HFFc6 (cell line): ENCODE results near the gene IFIT1. TPM values are rescaled to one million over a fixed set of nuclear protein-coding genes. Genes with fewer than 3 reads are reported as not detected.
"Not testable (repeated sequence)": the region's sequence is repeated elsewhere in the genome, so short reads cannot be mapped to it uniquely, and the experiment has no call there.

Experiments
- DNase-seq: peaks from one replicate; pipeline ENCODE4 v3.0.0-alpha.2; 2018
- H3K27ac Mint-ChIP-seq: 2 replicates; pipeline ENCODE4 v1.8.0; 2020; ENCODE audit warnings: mild to moderate bottlenecking, mixed read lengths
- H3K27me3 Mint-ChIP-seq: 2 replicates; pipeline ENCODE4 v1.8.0; 2021; ENCODE audit warnings: mild to moderate bottlenecking, moderate library complexity, mixed read lengths; ENCODE audit not compliant: insufficient read depth
- H3K36me3 Mint-ChIP-seq: 2 replicates; pipeline ENCODE4 v1.8.0; 2021; ENCODE audit warnings: low read depth, mixed read lengths
- H3K4me1 Mint-ChIP-seq: 2 replicates; pipeline ENCODE4 v1.8.0; 2020; ENCODE audit warnings: low read depth, mixed read lengths
- H3K4me3 Mint-ChIP-seq: 2 replicates; pipeline ENCODE4 v1.8.0; 2020; ENCODE audit warnings: mild to moderate bottlenecking, moderate library complexity, mixed read lengths
- H3K9me3 Mint-ChIP-seq: 2 replicates; pipeline ENCODE4 v1.8.0; 2020; ENCODE audit warnings: mild to moderate bottlenecking, mixed read lengths
- total RNA-seq, 6 experiments: library from RNA; stranded (reverse); fragmentation: NEBNext Ultra II Directional; extraction: Animal tissue kit (Norgen Biotek cat#: 25700); gene quantifications; 2 replicates in 1 of 6; 3 replicates in 5 of 6; pipeline ENCODE4 v1.2.3, GENCODE V29; 2021
- TF ChIP-seq, protein P1 (sequence below): fragments of 200-600 bp; sonication (generic); IDR thresholded peaks from 2 replicates; pipeline ENCODE4 v1.5.0; 2021; ENCODE audit warnings: antibody characterized with exemption, mild to moderate bottlenecking

The IFIT1 gene
- total RNA-seq, 6 experiments from 2014 or later = 35.7 to 52.5 (median 49.1) TPM

DNA sequence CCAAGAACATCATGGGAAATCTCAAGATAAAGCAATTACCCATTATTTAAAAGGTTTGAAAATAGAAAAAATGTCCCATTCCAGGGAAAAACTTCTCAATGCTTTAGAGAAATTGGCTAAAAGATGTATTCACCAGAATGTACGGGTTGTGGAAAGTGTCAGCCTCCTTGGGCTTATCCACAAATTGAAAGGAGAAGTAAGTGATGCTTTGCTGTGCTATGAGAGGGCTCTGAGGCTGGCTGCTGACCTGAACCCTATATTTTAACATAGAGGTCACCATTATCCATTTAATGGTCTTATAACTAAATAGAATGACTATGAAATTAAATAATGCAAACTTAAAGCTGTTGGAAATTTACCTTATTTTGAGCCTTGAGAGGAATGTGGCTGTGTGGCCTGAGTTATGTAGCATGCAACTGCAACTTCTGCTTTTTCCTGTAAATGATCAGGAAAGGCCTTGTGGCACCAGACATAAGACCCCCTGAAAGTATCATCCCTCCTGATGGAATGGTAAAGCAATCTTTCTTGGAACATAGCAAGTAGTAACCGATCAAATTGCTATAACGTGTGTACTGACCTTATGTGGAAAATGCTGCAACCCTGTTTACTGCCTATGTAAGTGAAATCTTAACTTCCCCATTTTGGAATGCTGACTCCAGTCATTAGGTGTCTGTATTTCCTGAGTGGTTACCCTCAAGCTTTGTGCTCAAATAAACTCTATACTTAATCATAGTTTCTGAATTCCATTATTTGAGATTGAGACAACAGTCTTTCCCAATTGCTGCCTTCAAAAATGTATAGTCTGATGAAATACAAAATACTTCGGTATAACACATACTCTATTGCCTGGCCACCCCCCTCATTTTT lies 7.7 kb upstream of the IFIT1 start:
- no peak for DNase-seq
- no peaks in the 10 kb centered on the region for H3K36me3 Mint-ChIP-seq
- TF ChIP-seq, protein P1, sequence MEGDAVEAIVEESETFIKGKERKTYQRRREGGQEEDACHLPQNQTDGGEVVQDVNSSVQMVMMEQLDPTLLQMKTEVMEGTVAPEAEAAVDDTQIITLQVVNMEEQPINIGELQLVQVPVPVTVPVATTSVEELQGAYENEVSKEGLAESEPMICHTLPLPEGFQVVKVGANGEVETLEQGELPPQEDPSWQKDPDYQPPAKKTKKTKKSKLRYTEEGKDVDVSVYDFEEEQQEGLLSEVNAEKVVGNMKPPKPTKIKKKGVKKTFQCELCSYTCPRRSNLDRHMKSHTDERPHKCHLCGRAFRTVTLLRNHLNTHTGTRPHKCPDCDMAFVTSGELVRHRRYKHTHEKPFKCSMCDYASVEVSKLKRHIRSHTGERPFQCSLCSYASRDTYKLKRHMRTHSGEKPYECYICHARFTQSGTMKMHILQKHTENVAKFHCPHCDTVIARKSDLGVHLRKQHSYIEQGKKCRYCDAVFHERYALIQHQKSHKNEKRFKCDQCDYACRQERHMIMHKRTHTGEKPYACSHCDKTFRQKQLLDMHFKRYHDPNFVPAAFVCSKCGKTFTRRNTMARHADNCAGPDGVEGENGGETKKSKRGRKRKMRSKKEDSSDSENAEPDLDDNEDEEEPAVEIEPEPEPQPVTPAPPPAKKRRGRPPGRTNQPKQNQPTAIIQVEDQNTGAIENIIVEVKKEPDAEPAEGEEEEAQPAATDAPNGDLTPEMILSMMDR = no peak
- H3K4me1 Mint-ChIP-seq = peaks cover 22% of the 10 kb centered on the region
- no peak overlapping the region for H3K4me3 Mint-ChIP-seq
- H3K9me3 Mint-ChIP-seq = no peaks in the 10 kb centered on the region
- H3K27ac Mint-ChIP-seq = no peak overlapping the region
- 0 out of 2 replicates have a peak, but pooled peaks cover 2% of the 10 kb centered on the region for H3K27me3 Mint-ChIP-seq

DNA sequence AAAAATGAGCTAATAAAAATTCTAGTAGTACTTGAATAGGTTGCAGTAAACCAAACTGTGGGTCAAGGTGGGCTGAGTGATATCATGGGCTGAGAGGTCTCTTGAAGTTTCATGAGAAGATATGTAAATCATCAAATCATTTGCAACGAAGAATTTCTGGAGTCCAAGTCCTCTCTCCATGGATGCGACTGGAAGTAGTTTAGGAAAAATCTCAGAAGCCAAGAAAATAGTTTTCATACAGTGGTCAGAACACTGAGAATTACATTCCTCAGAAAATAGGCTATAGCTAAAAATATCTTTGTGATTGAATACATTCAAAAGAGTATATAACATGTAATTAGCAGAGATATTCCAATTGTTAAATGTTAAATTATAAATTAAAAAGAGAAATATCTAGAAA lies 3.6 kb upstream of the IFIT1 start:
- no peaks in the 10 kb centered on the region for H3K9me3 Mint-ChIP-seq
- no peaks in the 10 kb centered on the region for H3K27me3 Mint-ChIP-seq
- H3K4me3 Mint-ChIP-seq = no peak overlapping the region
- no peaks in the 10 kb centered on the region for H3K36me3 Mint-ChIP-seq
- H3K4me1 Mint-ChIP-seq = peaks cover 32% of the 10 kb centered on the region; the same call in 1 of the 2 replicates
- no peak overlapping the region for H3K27ac Mint-ChIP-seq
- no peak for DNase-seq
- TF ChIP-seq, protein P1 = no peak

DNA sequence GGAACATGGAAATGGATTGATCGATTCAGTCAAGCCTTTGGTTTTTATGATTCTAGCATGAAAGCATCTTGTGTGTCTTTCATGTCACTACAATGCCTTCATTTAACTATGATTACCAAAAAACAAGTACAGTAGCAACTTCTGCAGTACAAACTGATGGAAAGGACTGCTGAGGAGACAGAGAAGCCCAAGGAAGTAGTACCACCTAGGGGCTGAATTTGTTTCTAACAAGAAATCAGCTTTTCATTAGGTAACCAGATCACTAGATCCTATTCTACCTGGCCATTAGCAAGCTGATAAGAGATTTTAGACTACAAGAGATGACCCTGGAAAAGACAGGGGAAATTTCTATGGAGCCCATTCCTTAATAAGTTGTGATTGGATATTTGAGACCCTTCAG lies 3.2 kb upstream of the IFIT1 start:
- TF ChIP-seq, protein P1 = peak; percentile 69
- Mint-ChIP-seq H3K4me3 (no peak overlapping the region), H3K4me1 (peaks cover 35% of the 10 kb centered on the region; the same call in 1 of the 2 replicates), H3K36me3 (no peaks in the 10 kb centered on the region), H3K27me3 (no peaks in the 10 kb centered on the region), H3K27ac (no peak overlapping the region), H3K9me3 (no peaks in the 10 kb centered on the region)
- peak; percentile 35 for DNase-seq

DNA sequence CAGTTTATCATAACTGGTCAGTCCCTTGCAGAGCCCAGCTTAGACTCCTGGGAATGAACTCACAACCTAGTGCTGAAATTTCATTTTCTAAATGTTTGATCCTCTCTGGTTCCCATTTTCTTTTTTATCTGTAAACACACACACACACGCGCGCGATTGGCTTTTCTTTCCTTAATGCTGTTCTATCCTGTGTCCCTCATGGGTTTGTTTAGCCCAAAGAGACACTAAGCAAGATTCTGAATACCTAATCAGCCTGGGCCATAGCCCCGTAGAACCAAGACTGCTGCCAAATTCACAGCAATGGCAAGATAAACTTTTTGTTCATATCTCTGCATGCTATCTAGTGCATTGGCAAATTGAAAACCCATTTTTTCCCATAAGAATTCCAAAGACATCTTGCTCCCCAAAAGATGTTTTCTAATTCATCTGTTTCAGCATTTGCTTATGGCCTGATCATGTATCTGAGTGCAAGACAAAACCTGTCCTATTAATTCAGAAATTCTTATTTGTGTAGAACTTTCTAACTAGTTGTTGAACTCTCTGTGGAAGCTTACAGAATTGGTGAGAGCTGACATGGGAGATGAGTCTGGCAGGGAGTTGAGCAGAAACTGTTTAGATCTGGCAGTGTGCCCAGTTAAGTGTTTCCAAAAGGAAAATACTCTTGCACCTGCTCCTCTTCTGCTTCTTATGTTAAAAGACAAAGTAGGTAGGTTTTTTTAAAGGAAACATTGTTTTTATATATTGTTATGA lies 1.8 kb upstream of the IFIT1 start:
- TF ChIP-seq, protein P1 = no peak
- Mint-ChIP-seq H3K9me3 (no peaks in the 10 kb centered on the region), H3K4me3 (no peak overlapping the region), H3K27me3 (no peaks in the 10 kb centered on the region), H3K27ac (no peak overlapping the region), H3K36me3 (no peaks in the 10 kb centered on the region), H3K4me1 (peaks cover 27% of the 10 kb centered on the region; the same call in 1 of the 2 replicates)
- no peak for DNase-seq

DNA sequence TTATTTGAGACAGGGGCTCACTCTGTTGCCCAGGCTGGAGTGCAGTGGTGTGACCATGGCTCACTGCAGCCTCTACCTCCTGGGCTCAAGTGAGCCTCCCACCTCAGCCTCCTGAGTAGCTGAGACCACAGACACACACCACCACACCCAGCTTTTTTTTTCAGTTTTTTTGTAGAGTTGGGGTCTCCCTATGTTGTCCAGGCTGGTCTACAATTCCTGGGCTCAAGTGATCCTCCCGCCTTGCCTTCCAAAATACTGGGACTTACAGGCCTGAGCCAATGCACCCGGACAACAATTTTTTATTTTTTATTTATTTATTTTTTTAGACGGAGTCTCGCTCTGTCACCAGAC lies 1.2 kb upstream of the IFIT1 start:
- not testable (repeated sequence) for H3K9me3 Mint-ChIP-seq, H3K27me3 Mint-ChIP-seq, H3K4me3 Mint-ChIP-seq, DNase-seq, H3K27ac Mint-ChIP-seq, H3K36me3 Mint-ChIP-seq
- H3K4me1 Mint-ChIP-seq = peaks cover 27% of the 10 kb centered on the region; the same call in 1 of the 2 replicates

DNA sequence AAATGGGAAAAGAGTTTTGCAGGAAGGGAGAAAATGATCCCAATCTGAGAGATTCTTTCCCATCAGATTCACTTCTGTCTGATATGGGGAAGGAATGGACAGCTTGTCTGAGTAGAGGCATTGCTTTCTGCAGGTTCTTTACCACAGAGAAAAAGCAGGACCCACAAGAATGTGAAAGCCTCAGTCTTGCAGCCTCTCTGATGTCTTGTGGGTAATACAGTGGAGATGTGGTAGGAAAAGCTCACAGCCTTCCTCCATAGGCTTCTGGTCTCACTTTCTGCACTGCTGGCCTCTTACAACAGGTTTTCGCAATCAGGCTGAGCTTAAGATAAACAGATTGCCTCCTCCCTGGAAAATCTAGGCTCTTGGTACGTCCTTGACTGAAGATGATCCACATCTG lies 551 bp downstream of the IFIT1 start:
- peak; percentile 60 for DNase-seq
- Mint-ChIP-seq H3K9me3 (no peaks in the 10 kb centered on the region), H3K27ac (peak overlapping the region; percentile 93), H3K27me3 (no peaks in the 10 kb centered on the region), H3K36me3 (peaks cover 3% of the 10 kb centered on the region; the same call in 1 of the 2 replicates), H3K4me3 (peak overlapping the region; percentile 95), H3K4me1 (peaks cover 38% of the 10 kb centered on the region)
- TF ChIP-seq, protein P1 = no peak
